Parathyroid adenoma (tissue), 2 donors: ENCODE data around the gene CDH11.

ENCODE experiments used
- H2AFZ ChIP-seq: fragments of 300-600 bp; sonication (generic); one replicate; pipeline ENCODE4 v1.7.0; 2017; ENCODE audit warnings: antibody characterized with exemption, mild to moderate bottlenecking
- H3K27ac ChIP-seq: fragments of 300-600 bp; sonication (generic); one replicate; pipeline ENCODE4 v1.7.0; 2017
- H3K27me3 ChIP-seq: fragments of 300-600 bp; sonication (generic); one replicate; pipeline ENCODE4 v1.7.0; 2017; ENCODE audit warnings: low read length; ENCODE audit not compliant: control insufficient read depth, insufficient read depth
- H3K36me3 ChIP-seq: fragments of 300-600 bp; sonication (generic); one replicate; pipeline ENCODE4 v1.7.0; 2017; ENCODE audit warnings: low read length; ENCODE audit not compliant: control insufficient read depth, insufficient read depth
- H3K4me1 ChIP-seq: fragments of 300-600 bp; sonication (generic); one replicate; pipeline ENCODE4 v1.7.0; 2017; ENCODE audit warnings: control low read depth
- H3K4me2 ChIP-seq: fragments of 300-600 bp; sonication (generic); one replicate; pipeline ENCODE4 v1.7.0; 2017; ENCODE audit warnings: low read length
- H3K4me3 ChIP-seq: fragments of 300-600 bp; sonication (generic); one replicate; pipeline ENCODE4 v1.7.0; 2017; ENCODE audit warnings: low read depth, low read length
- H3K79me2 ChIP-seq: fragments of 300-600 bp; sonication (generic); one replicate; pipeline ENCODE4 v1.7.0; 2017; ENCODE audit warnings: control low read depth
- H3K9ac ChIP-seq: fragments of 300-600 bp; sonication (generic); one replicate; pipeline ENCODE4 v1.7.0; 2017; ENCODE audit warnings: mild to moderate bottlenecking
- H3K9me3 ChIP-seq: fragments of 300-600 bp; sonication (generic); one replicate; pipeline ENCODE4 v1.7.0; 2017; ENCODE audit warnings: low read length; ENCODE audit not compliant: control insufficient read depth
- TF ChIP-seq, protein P1 (sequence below): fragments of 300-600 bp; sonication (generic); IDR thresholded peaks from one replicate; pipeline ENCODE4 v1.7.0; 2017; ENCODE audit warnings: antibody characterized with exemption, mild to moderate bottlenecking
- donor health status: primary hyperparathyroidism.

The CDH11 gene

DNA sequence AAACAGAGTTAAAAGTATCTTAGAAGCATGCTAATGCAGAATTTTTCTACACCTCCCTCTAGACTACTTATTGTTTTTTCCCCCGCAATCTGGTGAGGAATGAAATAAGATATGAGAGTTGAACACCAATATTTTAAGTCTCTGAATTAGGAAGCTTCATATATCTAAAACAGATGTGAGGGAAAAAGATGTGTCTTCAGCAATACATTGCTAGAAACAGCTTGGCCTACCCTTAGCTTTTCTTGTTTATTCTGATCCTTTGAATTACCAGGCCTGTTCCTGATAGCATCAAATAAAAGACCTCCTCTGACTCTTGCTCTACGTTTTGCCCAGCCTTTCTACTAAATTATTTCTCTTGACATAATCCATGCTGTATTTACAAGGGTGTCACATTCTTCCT, 221.8 kb downstream of the CDH11 start:
- Histone ChIP-seq H3K36me3 (no peaks in the 10 kb centered on the region), H3K9me3 (no peaks in the 10 kb centered on the region), H3K79me2 (no peaks in the 10 kb centered on the region), H3K4me2 (no peak overlapping the region), H3K27me3 (no peaks in the 10 kb centered on the region), H3K4me1 (no peaks in the 10 kb centered on the region), H2AFZ (no peak overlapping the region), H3K4me3 (no peak overlapping the region), H3K27ac (no peak overlapping the region), H3K9ac (no peak overlapping the region)
- TF ChIP-seq, protein P1, sequence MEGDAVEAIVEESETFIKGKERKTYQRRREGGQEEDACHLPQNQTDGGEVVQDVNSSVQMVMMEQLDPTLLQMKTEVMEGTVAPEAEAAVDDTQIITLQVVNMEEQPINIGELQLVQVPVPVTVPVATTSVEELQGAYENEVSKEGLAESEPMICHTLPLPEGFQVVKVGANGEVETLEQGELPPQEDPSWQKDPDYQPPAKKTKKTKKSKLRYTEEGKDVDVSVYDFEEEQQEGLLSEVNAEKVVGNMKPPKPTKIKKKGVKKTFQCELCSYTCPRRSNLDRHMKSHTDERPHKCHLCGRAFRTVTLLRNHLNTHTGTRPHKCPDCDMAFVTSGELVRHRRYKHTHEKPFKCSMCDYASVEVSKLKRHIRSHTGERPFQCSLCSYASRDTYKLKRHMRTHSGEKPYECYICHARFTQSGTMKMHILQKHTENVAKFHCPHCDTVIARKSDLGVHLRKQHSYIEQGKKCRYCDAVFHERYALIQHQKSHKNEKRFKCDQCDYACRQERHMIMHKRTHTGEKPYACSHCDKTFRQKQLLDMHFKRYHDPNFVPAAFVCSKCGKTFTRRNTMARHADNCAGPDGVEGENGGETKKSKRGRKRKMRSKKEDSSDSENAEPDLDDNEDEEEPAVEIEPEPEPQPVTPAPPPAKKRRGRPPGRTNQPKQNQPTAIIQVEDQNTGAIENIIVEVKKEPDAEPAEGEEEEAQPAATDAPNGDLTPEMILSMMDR, result no peak

DNA sequence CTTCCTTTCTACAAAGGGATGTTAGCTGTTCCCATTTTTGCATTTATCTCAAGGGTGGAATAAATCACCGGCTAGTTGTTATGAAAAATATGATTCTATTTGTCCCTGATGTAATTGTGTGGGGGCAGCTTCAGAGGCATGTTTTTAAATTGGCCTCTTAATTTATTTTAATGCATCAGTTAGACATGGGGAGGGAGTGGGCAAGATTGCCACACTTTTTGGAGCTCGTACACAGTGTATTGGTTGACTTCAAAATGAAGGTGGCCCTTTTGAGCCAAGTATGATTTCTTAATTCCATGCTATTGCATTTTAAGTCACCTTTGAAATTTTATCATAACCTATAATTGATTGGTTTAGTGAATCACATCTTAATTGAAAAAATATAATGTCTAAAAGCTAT, 223.7 kb downstream of the CDH11 start:
- H3K36me3 ChIP-seq, result no peaks in the 10 kb centered on the region
- H3K79me2 ChIP-seq, result no peaks in the 10 kb centered on the region
- H3K27me3 ChIP-seq, result no peaks in the 10 kb centered on the region
- H3K4me3 ChIP-seq, result no peak overlapping the region
- no peak overlapping the region for H3K4me2 ChIP-seq
- H2AFZ ChIP-seq, result no peak overlapping the region
- no peaks in the 10 kb centered on the region for H3K4me1 ChIP-seq
- no peak overlapping the region for H3K27ac ChIP-seq
- no peak overlapping the region for H3K9ac ChIP-seq
- H3K9me3 ChIP-seq, result no peaks in the 10 kb centered on the region
- TF ChIP-seq, protein P1, result no peak
